Loucy (cell line): Measurements from ENCODE around the gene JDP2.

Experiments used
- H2AFZ ChIP-seq: fragments of 200-600 bp; sonication (generic); 2 replicates; pipeline ENCODE4 v1.6.0; 2016; ENCODE audit warnings: antibody characterized with exemption, mild to moderate bottlenecking, low read length, moderate library complexity
- H3F3A ChIP-seq: fragments of 200-600 bp; 2 replicates; pipeline ENCODE4 v1.6.0; 2016; ENCODE audit warnings: antibody characterized with exemption, low read depth, mild to moderate bottlenecking
- H3K27me3 ChIP-seq: fragments of 200-600 bp; sonication (generic); 2 replicates; pipeline ENCODE4 v1.6.1; 2014; ENCODE audit warnings: low read length, mild to moderate bottlenecking; ENCODE audit not compliant: insufficient read depth, poor library complexity, severe bottlenecking
- H3K36me3 ChIP-seq: fragments of 200-600 bp; sonication (generic); 2 replicates; pipeline ENCODE4 v1.6.1; 2016; ENCODE audit warnings: low read length; ENCODE audit not compliant: insufficient read depth
- H3K4me1 ChIP-seq: fragments of 200-600 bp; sonication (generic); 2 replicates; pipeline ENCODE4 v1.5.1; 2014; ENCODE audit warnings: low read length, mild to moderate bottlenecking; ENCODE audit not compliant: insufficient read depth, poor library complexity, severe bottlenecking
- H3K4me2 ChIP-seq: fragments of 200-600 bp; sonication (generic); 2 replicates; pipeline ENCODE4 v1.6.0; 2014; ENCODE audit warnings: antibody characterized with exemption, low read length, low read depth, mild to moderate bottlenecking; ENCODE audit not compliant: poor library complexity, severe bottlenecking
- H3K4me3 ChIP-seq: fragments of 200-600 bp; sonication (generic); 2 replicates; pipeline ENCODE4 v1.5.1; 2014; ENCODE audit warnings: low read length, mild to moderate bottlenecking, mixed read lengths; ENCODE audit not compliant: poor library complexity, severe bottlenecking
- H3K79me2 ChIP-seq: fragments of 200-600 bp; sonication (generic); 2 replicates; pipeline ENCODE4 v1.6.1; 2014; ENCODE audit warnings: low read length; ENCODE audit not compliant: insufficient read depth
- H3K9ac ChIP-seq: fragments of 200-600 bp; sonication (generic); 2 replicates; pipeline ENCODE4 v1.6.0; 2014; ENCODE audit warnings: mild to moderate bottlenecking, low read depth, low read length, moderate library complexity; ENCODE audit not compliant: poor library complexity, severe bottlenecking
- H3K9me2 ChIP-seq: fragments of 200-600 bp; sonication (generic); replicated peaks from 2 replicates; pipeline ENCODE4 v1.6.1; 2016; ENCODE audit warnings: low read depth, low read length, mixed read lengths
- H3K9me3 ChIP-seq: fragments of 200-600 bp; sonication (generic); 2 replicates; pipeline ENCODE4 v1.6.1; 2014; ENCODE audit warnings: mild to moderate bottlenecking, antibody characterized with exemption, low read length, low read depth; ENCODE audit not compliant: insufficient read depth
- H4K20me1 ChIP-seq: fragments of 200-600 bp; sonication (generic); 2 replicates; pipeline ENCODE4 v1.6.0; 2014; ENCODE audit warnings: antibody characterized with exemption, low read length, mild to moderate bottlenecking; ENCODE audit not compliant: insufficient read depth, poor library complexity, severe bottlenecking
- EZH2phosphoT487 ChIP-seq: fragments of 200-600 bp; IDR thresholded peaks from 2 replicates; pipeline ENCODE4 v1.6.1; 2018; ENCODE audit warnings: antibody characterized with exemption, mild to moderate bottlenecking, moderate library complexity, borderline replicate concordance
- TF ChIP-seq, protein P1 (sequence below): fragments of 200-600 bp; sonication (generic); conservative IDR thresholded peaks from 2 replicates; pipeline ENCODE4 v1.5.1; 2014; ENCODE audit warnings: mild to moderate bottlenecking, antibody characterized with exemption, low read length

JDP2 gene

DNA sequence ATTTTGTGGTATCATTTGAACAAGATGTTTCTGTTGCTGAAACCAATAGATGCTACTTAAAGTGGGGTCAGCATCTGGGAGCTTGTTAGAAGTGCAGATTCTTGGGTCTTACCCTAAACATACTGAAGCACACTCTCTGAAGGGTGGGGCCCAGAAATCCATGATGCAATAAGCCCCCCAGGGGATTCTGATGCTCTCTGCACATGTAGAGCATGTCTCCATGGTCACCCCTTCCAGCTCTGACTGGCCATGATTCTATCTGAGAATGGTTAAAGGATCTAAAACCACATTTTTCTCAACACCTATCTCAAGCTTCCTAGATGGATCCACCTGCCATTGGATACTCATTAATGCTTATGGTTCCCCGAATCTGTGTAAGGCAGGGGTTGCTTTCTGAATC lies 20.4 kb downstream of the JDP2 start:
- TF ChIP-seq EZH2phosphoT487: no peak
- TF ChIP-seq, protein P1, sequence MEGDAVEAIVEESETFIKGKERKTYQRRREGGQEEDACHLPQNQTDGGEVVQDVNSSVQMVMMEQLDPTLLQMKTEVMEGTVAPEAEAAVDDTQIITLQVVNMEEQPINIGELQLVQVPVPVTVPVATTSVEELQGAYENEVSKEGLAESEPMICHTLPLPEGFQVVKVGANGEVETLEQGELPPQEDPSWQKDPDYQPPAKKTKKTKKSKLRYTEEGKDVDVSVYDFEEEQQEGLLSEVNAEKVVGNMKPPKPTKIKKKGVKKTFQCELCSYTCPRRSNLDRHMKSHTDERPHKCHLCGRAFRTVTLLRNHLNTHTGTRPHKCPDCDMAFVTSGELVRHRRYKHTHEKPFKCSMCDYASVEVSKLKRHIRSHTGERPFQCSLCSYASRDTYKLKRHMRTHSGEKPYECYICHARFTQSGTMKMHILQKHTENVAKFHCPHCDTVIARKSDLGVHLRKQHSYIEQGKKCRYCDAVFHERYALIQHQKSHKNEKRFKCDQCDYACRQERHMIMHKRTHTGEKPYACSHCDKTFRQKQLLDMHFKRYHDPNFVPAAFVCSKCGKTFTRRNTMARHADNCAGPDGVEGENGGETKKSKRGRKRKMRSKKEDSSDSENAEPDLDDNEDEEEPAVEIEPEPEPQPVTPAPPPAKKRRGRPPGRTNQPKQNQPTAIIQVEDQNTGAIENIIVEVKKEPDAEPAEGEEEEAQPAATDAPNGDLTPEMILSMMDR: no peak
- Histone ChIP-seq H3K36me3 (no peaks in the 10 kb centered on the region), H3K9me2 (no peaks in the 10 kb centered on the region), H3K9me3 (no peaks in the 10 kb centered on the region), H3K4me2 (no peak overlapping the region), H3K9ac (no peak overlapping the region), H4K20me1 (no peaks in the 10 kb centered on the region), H3K27me3 (no peaks in the 10 kb centered on the region), H2AFZ (no peak overlapping the region), H3K79me2 (peaks cover 8% of the 10 kb centered on the region; the same call in 1 of the 2 replicates), H3K4me3 (no peak overlapping the region), H3F3A (peaks cover 5% of the 10 kb centered on the region; the same call in 1 of the 2 replicates), H3K4me1 (peaks cover 77% of the 10 kb centered on the region)

DNA sequence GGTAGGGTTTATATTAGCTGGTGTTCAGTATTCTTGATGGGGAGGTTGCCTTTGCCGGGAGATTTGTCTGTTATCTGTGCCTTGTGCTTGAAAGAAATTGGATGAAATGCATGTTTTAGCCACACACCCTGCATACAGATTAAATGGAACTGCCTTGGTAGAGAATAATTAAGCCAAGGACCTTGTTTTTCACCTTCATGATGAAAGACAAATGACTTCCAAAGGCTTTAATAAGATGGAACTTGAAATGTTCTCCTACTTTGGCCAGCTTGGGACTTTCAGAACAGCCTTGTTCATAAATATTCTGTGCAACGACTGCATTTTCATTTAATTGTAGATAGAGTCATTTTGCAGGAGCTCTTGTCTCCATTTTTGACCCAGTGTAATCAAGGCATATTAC lies 21.2 kb downstream of the JDP2 start:
- no peak overlapping the region for H2AFZ ChIP-seq
- H3K4me1 ChIP-seq: peaks cover 74% of the 10 kb centered on the region
- no peak overlapping the region for H3K4me3 ChIP-seq
- H3K36me3 ChIP-seq: no peaks in the 10 kb centered on the region
- H4K20me1 ChIP-seq: no peaks in the 10 kb centered on the region
- H3K9me2 ChIP-seq: no peaks in the 10 kb centered on the region
- H3F3A ChIP-seq: peaks cover 5% of the 10 kb centered on the region; the same call in 1 of the 2 replicates
- no peak overlapping the region for H3K4me2 ChIP-seq
- H3K79me2 ChIP-seq: peaks cover 11% of the 10 kb centered on the region; the same call in 1 of the 2 replicates
- H3K27me3 ChIP-seq: no peaks in the 10 kb centered on the region
- no peaks in the 10 kb centered on the region for H3K9me3 ChIP-seq
- TF ChIP-seq EZH2phosphoT487: no peak
- TF ChIP-seq, protein P1: no peak
- H3K9ac ChIP-seq: no peak overlapping the region

DNA sequence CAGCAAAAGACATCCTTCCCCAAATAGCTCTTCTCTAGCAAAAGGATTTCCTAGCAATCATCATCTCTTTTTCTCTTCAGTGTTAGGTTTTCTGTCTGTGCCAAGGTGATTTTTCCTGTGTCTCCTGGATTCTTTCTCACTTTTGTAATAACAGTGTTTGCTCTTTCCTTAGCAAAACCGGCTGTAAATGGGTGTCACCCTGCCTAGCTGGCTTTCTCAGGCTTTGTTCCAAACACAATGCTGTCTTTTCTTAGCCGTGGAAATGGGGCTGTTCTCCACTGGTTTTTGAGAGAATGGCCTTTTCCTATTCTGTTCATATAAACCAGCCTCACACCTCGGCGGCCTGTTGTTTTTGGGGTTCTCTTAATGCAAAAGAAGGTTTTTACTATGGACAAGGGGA lies 21.9 kb downstream of the JDP2 start:
- H3K4me3 ChIP-seq: no peak overlapping the region
- no peaks in the 10 kb centered on the region for H3K9me3 ChIP-seq
- no peak overlapping the region for H2AFZ ChIP-seq
- no peaks in the 10 kb centered on the region for H3K27me3 ChIP-seq
- H3K4me1 ChIP-seq: peaks cover 74% of the 10 kb centered on the region
- peak overlapping the region; percentile 22 for H3K4me2 ChIP-seq
- no peaks in the 10 kb centered on the region for H3K36me3 ChIP-seq
- H3K9me2 ChIP-seq: no peaks in the 10 kb centered on the region
- H3K9ac ChIP-seq: peak overlapping the region; percentile 4
- no peaks in the 10 kb centered on the region for H4K20me1 ChIP-seq
- no peak for TF ChIP-seq EZH2phosphoT487
- TF ChIP-seq, protein P1: no peak
- H3F3A ChIP-seq: peaks cover 5% of the 10 kb centered on the region; the same call in 1 of the 2 replicates
- peaks cover 11% of the 10 kb centered on the region; the same call in 1 of the 2 replicates for H3K79me2 ChIP-seq
